GM12801 (cell line): ENCODE data around the gene FAM110C.

Source experiments
- TF ChIP-seq, protein P1 (sequence below): IDR thresholded peaks from one replicate; pipeline ENCODE4 v1.5.1; 2011; ENCODE audit warnings: control low read depth; ENCODE audit not compliant: insufficient read length; ENCODE audit errors: extremely low read depth

Gene FAM110C

DNA sequence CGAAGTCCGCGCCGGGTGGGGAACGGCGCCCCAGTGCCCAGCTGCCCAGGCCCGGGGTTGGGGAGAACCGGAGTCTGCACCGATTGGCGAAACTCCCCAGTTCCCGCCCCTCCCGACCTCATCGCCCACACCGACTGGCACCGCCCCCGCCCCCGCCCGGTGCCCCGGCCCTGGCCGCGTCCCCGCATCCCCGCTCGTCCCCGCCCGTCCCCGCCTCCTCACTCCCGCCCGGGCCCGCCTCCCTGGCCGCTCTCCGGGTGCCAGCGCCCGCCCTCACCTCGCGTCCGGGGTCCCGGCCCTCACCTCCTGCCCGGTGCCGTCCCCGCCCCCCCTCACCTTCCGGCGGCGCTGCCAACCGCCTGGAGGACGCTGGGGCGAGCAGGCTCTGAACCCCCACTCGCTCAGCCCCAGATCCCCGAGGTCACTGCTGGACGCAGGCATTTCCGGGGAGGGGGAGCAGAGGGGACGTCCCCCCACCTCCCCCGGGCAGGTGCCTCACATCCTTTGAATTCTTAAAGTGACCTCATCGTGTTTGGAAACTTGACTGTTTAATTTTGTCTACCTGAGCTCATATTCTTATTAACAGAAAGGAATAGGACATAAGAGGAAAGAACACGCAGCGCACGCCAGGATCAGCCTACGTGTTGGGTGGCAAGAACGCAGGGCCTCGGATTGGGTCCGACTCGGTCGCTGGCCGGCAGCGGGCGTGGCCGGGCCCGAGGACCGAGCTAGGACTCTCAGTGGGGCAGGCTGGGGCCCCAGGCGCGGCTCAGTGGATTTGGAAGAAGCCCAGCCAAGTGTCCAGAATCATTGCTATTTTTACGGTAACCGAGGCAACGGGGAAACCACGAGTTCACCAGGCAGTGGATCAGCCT is at the start of gene FAM110C:
Gene FAM110C, minus strand, starts transcription at position 35 of the 875 bp plus-strand sequence. CDS start 120 bp downstream, outside the sequence.
- TF ChIP-seq, protein P1, sequence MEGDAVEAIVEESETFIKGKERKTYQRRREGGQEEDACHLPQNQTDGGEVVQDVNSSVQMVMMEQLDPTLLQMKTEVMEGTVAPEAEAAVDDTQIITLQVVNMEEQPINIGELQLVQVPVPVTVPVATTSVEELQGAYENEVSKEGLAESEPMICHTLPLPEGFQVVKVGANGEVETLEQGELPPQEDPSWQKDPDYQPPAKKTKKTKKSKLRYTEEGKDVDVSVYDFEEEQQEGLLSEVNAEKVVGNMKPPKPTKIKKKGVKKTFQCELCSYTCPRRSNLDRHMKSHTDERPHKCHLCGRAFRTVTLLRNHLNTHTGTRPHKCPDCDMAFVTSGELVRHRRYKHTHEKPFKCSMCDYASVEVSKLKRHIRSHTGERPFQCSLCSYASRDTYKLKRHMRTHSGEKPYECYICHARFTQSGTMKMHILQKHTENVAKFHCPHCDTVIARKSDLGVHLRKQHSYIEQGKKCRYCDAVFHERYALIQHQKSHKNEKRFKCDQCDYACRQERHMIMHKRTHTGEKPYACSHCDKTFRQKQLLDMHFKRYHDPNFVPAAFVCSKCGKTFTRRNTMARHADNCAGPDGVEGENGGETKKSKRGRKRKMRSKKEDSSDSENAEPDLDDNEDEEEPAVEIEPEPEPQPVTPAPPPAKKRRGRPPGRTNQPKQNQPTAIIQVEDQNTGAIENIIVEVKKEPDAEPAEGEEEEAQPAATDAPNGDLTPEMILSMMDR, result no peak

DNA sequence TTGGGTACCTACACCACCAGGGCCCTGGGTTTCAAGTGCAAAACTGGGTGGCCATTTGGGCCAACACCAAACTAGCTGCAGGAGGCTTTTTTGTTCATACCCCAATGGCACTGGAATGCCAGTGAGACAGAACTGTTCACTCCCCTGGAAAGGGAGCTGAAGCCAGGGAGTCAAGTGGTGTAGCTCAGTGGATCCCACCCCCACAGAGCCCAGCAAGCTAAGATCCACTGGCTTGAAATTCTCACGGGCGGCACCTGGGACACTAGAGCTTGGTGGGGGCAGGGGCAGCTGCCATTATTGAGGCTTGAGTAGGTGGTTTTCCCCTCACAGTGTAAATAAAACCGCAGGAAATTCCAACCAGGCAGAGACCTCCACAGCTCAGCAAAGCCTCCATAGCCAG is 46.0 kb upstream of the FAM110C start:
- TF ChIP-seq, protein P1, result no peak

GRCh38 chr2:90645-91312 is 44.5 kb upstream of the FAM110C start:
- TF ChIP-seq, protein P1, result no peak

DNA sequence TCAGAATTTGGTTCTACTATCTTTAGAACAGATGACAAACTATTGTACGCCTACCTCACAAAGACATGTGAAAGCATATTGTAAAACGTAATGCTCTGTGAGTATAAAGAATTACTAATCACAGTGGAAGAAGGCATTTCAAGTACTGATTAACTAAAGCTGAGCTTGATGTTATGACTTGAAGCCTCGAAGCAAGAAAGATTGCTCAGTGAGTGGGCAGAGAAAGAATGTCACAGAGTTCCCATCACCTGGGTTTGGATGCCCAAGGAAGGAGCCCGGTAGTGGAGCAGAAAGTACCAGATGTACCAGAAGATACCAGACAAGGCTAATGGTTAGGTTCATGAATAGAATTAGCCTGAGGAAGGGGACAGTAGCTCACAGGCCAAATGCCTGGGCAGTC is 39.5 kb upstream of the FAM110C start:
- TF ChIP-seq, protein P1, result no peak

DNA sequence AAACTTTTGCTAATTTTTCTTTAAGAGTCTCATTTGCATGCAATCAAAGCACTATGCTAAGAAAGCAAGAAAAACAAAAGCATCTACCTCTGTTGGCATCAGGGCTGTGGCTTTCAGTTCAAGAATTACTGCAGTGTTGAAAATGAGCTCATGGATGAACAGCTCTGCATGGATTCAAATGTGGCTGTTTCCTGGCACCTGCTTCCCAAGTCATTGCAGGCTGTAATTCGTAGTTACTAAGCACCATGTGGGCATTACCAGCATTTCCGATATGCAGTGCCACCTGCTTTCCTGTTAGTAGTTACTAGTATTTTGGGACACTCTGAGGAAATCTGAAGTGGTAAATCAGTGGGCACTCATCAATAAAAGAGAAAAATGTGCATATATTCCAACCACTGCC is 37.8 kb upstream of the FAM110C start:
- TF ChIP-seq, protein P1, result no peak

DNA sequence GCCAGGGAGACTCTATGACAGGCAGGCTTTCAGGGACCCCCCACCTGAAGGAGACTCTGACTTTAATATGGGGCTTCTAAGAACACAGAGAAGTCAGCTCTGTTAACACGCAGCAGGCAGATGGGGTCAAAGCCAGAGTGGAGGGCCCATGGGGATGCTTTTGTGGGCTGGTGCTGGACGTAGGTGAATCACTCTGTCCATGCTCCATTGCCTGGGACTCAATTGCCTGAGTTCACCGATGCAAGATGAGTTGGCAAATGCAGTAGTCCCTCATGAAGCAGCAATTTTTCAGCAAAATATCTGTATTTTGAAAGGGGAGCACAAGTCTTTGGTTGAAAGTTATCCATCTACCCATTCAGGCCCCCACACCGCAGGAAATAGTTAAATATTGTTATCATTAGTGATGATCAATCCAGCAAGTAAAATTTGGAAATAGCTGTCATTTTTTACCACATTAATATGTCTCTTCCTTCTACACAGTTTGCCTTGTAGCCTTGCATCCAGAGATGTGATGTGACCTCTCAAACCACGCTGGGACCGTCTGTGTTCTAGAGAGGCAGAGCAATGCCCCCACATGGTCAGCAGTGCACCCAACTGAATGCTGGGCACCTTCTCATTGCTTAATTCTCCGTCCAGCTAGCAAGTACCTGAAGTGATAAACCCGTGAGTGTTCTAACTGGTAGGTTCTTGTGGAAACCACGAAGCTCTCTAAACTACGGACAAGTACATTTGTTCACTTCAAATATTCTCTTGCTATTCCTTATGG is 34.8 kb upstream of the FAM110C start:
- TF ChIP-seq, protein P1, result no peak

DNA sequence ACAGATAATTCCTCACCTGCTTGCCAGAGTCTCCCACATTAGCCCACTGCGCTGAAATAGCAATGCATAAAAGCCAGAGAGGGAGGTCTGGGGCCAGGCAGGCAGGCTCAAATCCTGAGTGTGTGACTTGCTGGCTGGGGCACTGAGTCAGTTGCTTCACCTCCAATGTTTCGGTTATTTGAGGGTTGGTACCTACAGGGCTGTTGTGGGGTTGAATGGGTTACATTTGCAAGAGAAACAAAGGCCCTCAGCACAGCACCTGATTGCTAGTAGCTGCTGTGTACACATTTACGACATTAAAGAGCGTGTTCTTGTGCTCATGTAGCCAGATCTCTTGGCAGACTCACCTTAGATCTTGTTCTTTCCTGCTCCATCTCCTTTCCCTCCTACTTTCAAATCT is 34.1 kb upstream of the FAM110C start:
- TF ChIP-seq, protein P1, result no peak
